HUES64 (cell line): ENCODE measurements around the gene STARD13.

ENCODE experiments used
- H3K27ac ChIP-seq: 2 replicates; pipeline ENCODE4 v1.7.0; 2013; ENCODE audit warnings: low read depth, low read length, inconsistent platforms
- H3K27me3 ChIP-seq: 2 replicates; pipeline ENCODE4 v1.6.1; 2013; ENCODE audit warnings: mild to moderate bottlenecking, low read length; ENCODE audit not compliant: insufficient read depth
- H3K36me3 ChIP-seq: 2 replicates; pipeline ENCODE4 v1.6.1; 2013; ENCODE audit warnings: mild to moderate bottlenecking, low read length; ENCODE audit not compliant: insufficient read depth
- H3K4me1 ChIP-seq: 2 replicates; pipeline ENCODE4 v1.6.1; 2013; ENCODE audit warnings: mild to moderate bottlenecking, low read length, moderate library complexity; ENCODE audit not compliant: insufficient read depth
- H3K4me3 ChIP-seq: 2 replicates; pipeline ENCODE4 v1.5.1; 2013; ENCODE audit warnings: mild to moderate bottlenecking, low read length, moderate library complexity
- H3K9ac ChIP-seq: 2 replicates; pipeline ENCODE4 v1.6.1; 2013; ENCODE audit warnings: mild to moderate bottlenecking, low read depth, low read length
- H3K9me3 ChIP-seq: 2 replicates; pipeline ENCODE4 v1.6.1; 2013; ENCODE audit warnings: low read depth, low read length; ENCODE audit not compliant: insufficient read depth
- WGBS: fragments of 150-250, 120-280 bp; methylation state at CpG from one replicate; pipeline ENCODE4 v1.1.7; 2013; ENCODE audit warnings: missing lambda C conversion rate; 5-methylcytosine and 5-hydroxymethylcytosine counted together

STARD13 gene

GRCh38 chr13:33321686-33322542, 36.4 kb upstream of the STARD13 start:
- no peaks in the 10 kb centered on the region for H3K27me3 ChIP-seq
- no peak overlapping the region for H3K4me3 ChIP-seq
- no peak overlapping the region for H3K9ac ChIP-seq
- H3K36me3 ChIP-seq = no peaks in the 10 kb centered on the region
- H3K4me1 ChIP-seq = peaks cover 3% of the 10 kb centered on the region; the same call in 1 of the 2 replicates
- 86% methylated on average over 11 of the region's 11 CpGs for WGBS
- no peaks in the 10 kb centered on the region for H3K9me3 ChIP-seq
- no peak overlapping the region for H3K27ac ChIP-seq

- no peaks in the 10 kb centered on the region for H3K27me3 ChIP-seq
- H3K36me3 ChIP-seq = no peaks in the 10 kb centered on the region
- H3K4me1 ChIP-seq = peaks cover 3% of the 10 kb centered on the region; the same call in 1 of the 2 replicates
- no peak overlapping the region for H3K27ac ChIP-seq
- no peak overlapping the region for H3K9ac ChIP-seq
- WGBS = 93% methylated on average over 1 of the region's 1 CpG
- H3K4me3 ChIP-seq = no peak overlapping the region
- H3K9me3 ChIP-seq = no peaks in the 10 kb centered on the region
Observed at GRCh38 chr13:33319859-33320258, 34.3 kb upstream of the STARD13 start.

- no peaks in the 10 kb centered on the region for H3K4me1 ChIP-seq
- no CpG with 5 or more reads among the region's 2 CpGs for WGBS
- H3K9ac ChIP-seq = no peak overlapping the region
- no peaks in the 10 kb centered on the region for H3K9me3 ChIP-seq
- no peak overlapping the region for H3K4me3 ChIP-seq
- H3K27ac ChIP-seq = no peak overlapping the region
- H3K27me3 ChIP-seq = no peaks in the 10 kb centered on the region
- no peaks in the 10 kb centered on the region for H3K36me3 ChIP-seq
Observed at GRCh38 chr13:33318744-33319143, 33.2 kb upstream of the STARD13 start.

- Histone ChIP-seq H3K36me3 (no peaks in the 10 kb centered on the region), H3K27ac (no peak overlapping the region), H3K4me1 (no peaks in the 10 kb centered on the region), H3K4me3 (no peak overlapping the region), H3K27me3 (no peaks in the 10 kb centered on the region), H3K9ac (no peak overlapping the region), H3K9me3 (no peaks in the 10 kb centered on the region)
- 96% methylated on average over 2 of the region's 3 CpGs for WGBS
Observed at GRCh38 chr13:33318037-33318436, 32.5 kb upstream of the STARD13 start.

- H3K9ac ChIP-seq = no peak overlapping the region
- 0 out of 2 replicates have a peak, but pooled peaks cover 3% of the 10 kb centered on the region for H3K4me1 ChIP-seq
- no peaks in the 10 kb centered on the region for H3K27me3 ChIP-seq
- no peaks in the 10 kb centered on the region for H3K9me3 ChIP-seq
- H3K36me3 ChIP-seq = no peaks in the 10 kb centered on the region
- no peak overlapping the region for H3K27ac ChIP-seq
- H3K4me3 ChIP-seq = no peak overlapping the region
- WGBS = 87% methylated on average over 1 of the region's 1 CpG
Observed at GRCh38 chr13:33316890-33317289, 31.3 kb upstream of the STARD13 start.

GRCh38 chr13:33313504-33313903, 27.9 kb upstream of the STARD13 start:
- Histone ChIP-seq H3K27ac (no peak overlapping the region), H3K9me3 (no peaks in the 10 kb centered on the region), H3K9ac (no peak overlapping the region), H3K27me3 (no peaks in the 10 kb centered on the region), H3K4me3 (no peak overlapping the region), H3K36me3 (no peaks in the 10 kb centered on the region), H3K4me1 (0 out of 2 replicates have a peak, but pooled peaks cover 3% of the 10 kb centered on the region)
- WGBS = 92% methylated on average over 1 of the region's 1 CpG

GRCh38 chr13:33312861-33313212, 27.3 kb upstream of the STARD13 start:
- 0 out of 2 replicates have a peak, but pooled peaks cover 3% of the 10 kb centered on the region for H3K4me1 ChIP-seq
- H3K9me3 ChIP-seq = no peaks in the 10 kb centered on the region
- 96% methylated on average over 2 of the region's 2 CpGs for WGBS
- no peaks in the 10 kb centered on the region for H3K27me3 ChIP-seq
- H3K27ac ChIP-seq = no peak overlapping the region
- H3K36me3 ChIP-seq = no peaks in the 10 kb centered on the region
- H3K4me3 ChIP-seq = no peak overlapping the region
- no peak overlapping the region for H3K9ac ChIP-seq

GRCh38 chr13:33312150-33312860, 26.8 kb upstream of the STARD13 start:
- H3K27ac ChIP-seq = no peak overlapping the region

GRCh38 chr13:33311040-33311439, 25.5 kb upstream of the STARD13 start:
- no peaks in the 10 kb centered on the region for H3K27me3 ChIP-seq
- 0 out of 2 replicates have a peak, but pooled peaks cover 3% of the 10 kb centered on the region for H3K4me1 ChIP-seq
- H3K9me3 ChIP-seq = no peaks in the 10 kb centered on the region
- H3K4me3 ChIP-seq = no peak overlapping the region
- whole genome bisulfite sequencing = 89% methylated on average over 2 of the region's 2 CpGs
- H3K36me3 ChIP-seq = no peaks in the 10 kb centered on the region
- no peak overlapping the region for H3K9ac ChIP-seq
- H3K27ac ChIP-seq = no peak overlapping the region

More at GRCh38 chr13:33312150-33312860, 26.8 kb upstream of the STARD13 start:
- Histone ChIP-seq H3K9ac (no peak overlapping the region), H3K9me3 (no peaks in the 10 kb centered on the region), H3K36me3 (no peaks in the 10 kb centered on the region), H3K4me1 (0 out of 2 replicates have a peak, but pooled peaks cover 3% of the 10 kb centered on the region), H3K4me3 (no peak overlapping the region), H3K27me3 (no peaks in the 10 kb centered on the region)
- 72% methylated on average over 4 of the region's 4 CpGs for WGBS

- no peaks in the 10 kb centered on the region for H3K36me3 ChIP-seq
- WGBS = 98% methylated on average over 3 of the region's 4 CpGs
Observed at GRCh38 chr13:33310245-33311038, 24.9 kb upstream of the STARD13 start.

More at GRCh38 chr13:33310245-33311038, 24.9 kb upstream of the STARD13 start:
- Histone ChIP-seq H3K4me1 (0 out of 2 replicates have a peak, but pooled peaks cover 3% of the 10 kb centered on the region), H3K9ac (no peak overlapping the region), H3K27ac (no peak overlapping the region), H3K9me3 (no peaks in the 10 kb centered on the region), H3K27me3 (no peaks in the 10 kb centered on the region), H3K4me3 (no peak overlapping the region)
